Astrocyte (in vitro differentiated cells and primary cell): Measurements from ENCODE around the gene RRM1.

ENCODE experiments used
- EZH2 ChIP-seq: IDR thresholded peaks from 2 replicates; pipeline ENCODE4 v1.6.1; 2012; ENCODE audit warnings: mild to moderate bottlenecking, low read length, inconsistent platforms; ENCODE audit not compliant: insufficient read depth
- TF ChIP-seq, protein P1 (sequence below): IDR thresholded peaks from 2 replicates; pipeline ENCODE4 v1.5.1; 2011; ENCODE audit warnings: low read depth, mild to moderate bottlenecking, inconsistent platforms, low read length, moderate library complexity; ENCODE audit not compliant: insufficient read depth

DNA sequence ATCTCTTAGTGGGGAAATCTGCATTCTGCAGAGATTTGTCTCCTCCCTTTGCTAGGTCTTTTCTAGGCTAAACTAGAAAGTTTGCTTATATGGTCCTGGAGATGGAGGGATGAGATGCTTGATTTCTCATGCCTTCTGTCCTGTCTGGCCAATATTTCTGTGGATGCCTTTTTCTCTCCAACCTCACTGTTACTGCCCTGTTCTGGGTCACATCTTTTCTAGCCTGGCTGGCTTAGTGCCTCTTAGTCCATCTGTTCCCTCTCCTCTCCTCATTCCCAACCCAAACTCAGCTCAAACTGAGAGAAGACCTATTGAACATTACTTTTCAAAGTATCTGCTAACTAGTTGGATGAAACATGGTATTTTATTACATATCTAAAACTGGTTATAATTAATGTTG lies 62.0 kb downstream of the RRM1 start:
- TF ChIP-seq, protein P1, sequence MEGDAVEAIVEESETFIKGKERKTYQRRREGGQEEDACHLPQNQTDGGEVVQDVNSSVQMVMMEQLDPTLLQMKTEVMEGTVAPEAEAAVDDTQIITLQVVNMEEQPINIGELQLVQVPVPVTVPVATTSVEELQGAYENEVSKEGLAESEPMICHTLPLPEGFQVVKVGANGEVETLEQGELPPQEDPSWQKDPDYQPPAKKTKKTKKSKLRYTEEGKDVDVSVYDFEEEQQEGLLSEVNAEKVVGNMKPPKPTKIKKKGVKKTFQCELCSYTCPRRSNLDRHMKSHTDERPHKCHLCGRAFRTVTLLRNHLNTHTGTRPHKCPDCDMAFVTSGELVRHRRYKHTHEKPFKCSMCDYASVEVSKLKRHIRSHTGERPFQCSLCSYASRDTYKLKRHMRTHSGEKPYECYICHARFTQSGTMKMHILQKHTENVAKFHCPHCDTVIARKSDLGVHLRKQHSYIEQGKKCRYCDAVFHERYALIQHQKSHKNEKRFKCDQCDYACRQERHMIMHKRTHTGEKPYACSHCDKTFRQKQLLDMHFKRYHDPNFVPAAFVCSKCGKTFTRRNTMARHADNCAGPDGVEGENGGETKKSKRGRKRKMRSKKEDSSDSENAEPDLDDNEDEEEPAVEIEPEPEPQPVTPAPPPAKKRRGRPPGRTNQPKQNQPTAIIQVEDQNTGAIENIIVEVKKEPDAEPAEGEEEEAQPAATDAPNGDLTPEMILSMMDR: no peak
- no peak for TF ChIP-seq EZH2
